Stimulated activated CD8-positive, alpha-beta memory T cell treated with anti-CD3 and anti-CD28 coated beads, Interleukin-15, amount 100 ng/mL, for 24 hours (primary cell): ENCODE results near the gene IL12RB2.
"Not testable (repeated sequence)": the region's sequence is repeated elsewhere in the genome, so short reads cannot be mapped to it uniquely, and the experiment has no call there.

ENCODE experiments used
- DNase-seq: peaks from one replicate; pipeline ENCODE4 v3.0.0-alpha.2; 2020; ENCODE audit warnings: low read depth

Gene IL12RB2

GRCh38 chr1:67399199-67399993, 91.7 kb downstream of the IL12RB2 start:
- DNase-seq: no peak

- not testable (repeated sequence) for DNase-seq
Measured at GRCh38 chr1:67400029-67400786, 92.5 kb downstream of the IL12RB2 start.

- DNase-seq: no peak
Measured at GRCh38 chr1:67401443-67401842, 93.8 kb downstream of the IL12RB2 start.

GRCh38 chr1:67404212-67404620, 96.5 kb downstream of the IL12RB2 start:
- DNase-seq: no peak

- DNase-seq: no peak
Measured at GRCh38 chr1:67405473-67406245, 98.0 kb downstream of the IL12RB2 start.

GRCh38 chr1:67407498-67407897, 99.8 kb downstream of the IL12RB2 start:
- no peak for DNase-seq

- no peak for DNase-seq
Measured at GRCh38 chr1:67408148-67408547, 100.5 kb downstream of the IL12RB2 start.

GRCh38 chr1:67413101-67413500, 105.4 kb downstream of the IL12RB2 start:
- not testable (repeated sequence) for DNase-seq

- DNase-seq: no peak
Measured at GRCh38 chr1:67414574-67414973, 106.9 kb downstream of the IL12RB2 start.

- no peak for DNase-seq
Measured at GRCh38 chr1:67415041-67415440, 107.4 kb downstream of the IL12RB2 start.

- not testable (repeated sequence) for DNase-seq
Measured at GRCh38 chr1:67417733-67418132, 110.1 kb downstream of the IL12RB2 start.

GRCh38 chr1:67418839-67419586, 111.3 kb downstream of the IL12RB2 start:
- DNase-seq: no peak

GRCh38 chr1:67420835-67421492, 113.3 kb downstream of the IL12RB2 start:
- DNase-seq: no peak

GRCh38 chr1:67427465-67427864, 119.8 kb downstream of the IL12RB2 start:
- DNase-seq: no peak

- DNase-seq: no peak
Measured at GRCh38 chr1:67427947-67428346, 120.3 kb downstream of the IL12RB2 start.

- no peak for DNase-seq
Measured at GRCh38 chr1:67429011-67429527, 121.4 kb downstream of the IL12RB2 start.

GRCh38 chr1:67429528-67430357, 122.1 kb downstream of the IL12RB2 start:
- DNase-seq: peak; percentile 26

- DNase-seq: peak; percentile 71
Measured at GRCh38 chr1:67430358-67431155, 122.9 kb downstream of the IL12RB2 start, which contains the start of gene SERBP1. TSS of gene SERBP1 (minus strand) at chr1:67430402. CDS start at chr1:67430300, 102 bp downstream.

- no peak for DNase-seq
Measured at GRCh38 chr1:67431156-67431765, 123.6 kb downstream of the IL12RB2 start.
